ENCODE results near the gene SGCD.

DNA sequence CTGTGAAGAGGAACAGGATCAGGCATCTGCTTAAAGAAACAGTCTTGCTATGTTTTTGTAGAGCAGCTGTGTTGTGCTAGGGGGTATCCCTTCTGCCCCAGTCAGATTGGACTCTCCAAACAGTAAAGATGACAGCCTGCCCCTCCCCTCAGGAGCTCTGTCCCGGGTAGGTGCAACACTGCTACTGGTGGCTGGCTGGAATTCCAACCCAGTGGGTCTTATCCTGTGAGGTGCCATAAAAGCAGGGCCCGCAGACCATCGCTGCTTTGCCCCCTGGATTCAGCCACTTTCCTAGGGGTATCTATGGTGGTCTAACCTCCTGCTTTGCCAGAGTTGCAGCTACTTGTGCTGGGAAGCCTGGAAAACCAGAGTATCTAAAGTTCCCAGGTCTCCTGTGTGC is 408.5 kb downstream of the SGCD start:
- TF ChIP-seq, protein P1, sequence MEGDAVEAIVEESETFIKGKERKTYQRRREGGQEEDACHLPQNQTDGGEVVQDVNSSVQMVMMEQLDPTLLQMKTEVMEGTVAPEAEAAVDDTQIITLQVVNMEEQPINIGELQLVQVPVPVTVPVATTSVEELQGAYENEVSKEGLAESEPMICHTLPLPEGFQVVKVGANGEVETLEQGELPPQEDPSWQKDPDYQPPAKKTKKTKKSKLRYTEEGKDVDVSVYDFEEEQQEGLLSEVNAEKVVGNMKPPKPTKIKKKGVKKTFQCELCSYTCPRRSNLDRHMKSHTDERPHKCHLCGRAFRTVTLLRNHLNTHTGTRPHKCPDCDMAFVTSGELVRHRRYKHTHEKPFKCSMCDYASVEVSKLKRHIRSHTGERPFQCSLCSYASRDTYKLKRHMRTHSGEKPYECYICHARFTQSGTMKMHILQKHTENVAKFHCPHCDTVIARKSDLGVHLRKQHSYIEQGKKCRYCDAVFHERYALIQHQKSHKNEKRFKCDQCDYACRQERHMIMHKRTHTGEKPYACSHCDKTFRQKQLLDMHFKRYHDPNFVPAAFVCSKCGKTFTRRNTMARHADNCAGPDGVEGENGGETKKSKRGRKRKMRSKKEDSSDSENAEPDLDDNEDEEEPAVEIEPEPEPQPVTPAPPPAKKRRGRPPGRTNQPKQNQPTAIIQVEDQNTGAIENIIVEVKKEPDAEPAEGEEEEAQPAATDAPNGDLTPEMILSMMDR (conservative IDR thresholded peaks at IDR 0.05; ENCODE audit: low read depth, low read length): no peak
- TF ChIP-seq POLR2A (IDR thresholded peaks at IDR 0.05; ENCODE audit: low read depth, low read length) (no peak), RCOR1 (IDR thresholded peaks at IDR 0.05; ENCODE audit: insufficient replicate concordance, low read length) (no peak), NFE2L2 (IDR thresholded peaks at IDR 0.05; ENCODE audit: low read depth, low read length) (no peak), SMC3 (IDR thresholded peaks at IDR 0.05; ENCODE audit: low read depth, low read length) (no peak), CEBPB (IDR thresholded peaks at IDR 0.05; ENCODE audit: low read depth, low read length) (no peak), MAFK (IDR thresholded peaks at IDR 0.05; ENCODE audit: low read depth, low read length) (no peak), RAD21 (IDR thresholded peaks at IDR 0.05; ENCODE audit: low read length) (no peak), MXI1 (IDR thresholded peaks at IDR 0.05; ENCODE audit: borderline replicate concordance, low read depth, low read length) (no peak)
- TF ChIP-seq, protein P2, sequence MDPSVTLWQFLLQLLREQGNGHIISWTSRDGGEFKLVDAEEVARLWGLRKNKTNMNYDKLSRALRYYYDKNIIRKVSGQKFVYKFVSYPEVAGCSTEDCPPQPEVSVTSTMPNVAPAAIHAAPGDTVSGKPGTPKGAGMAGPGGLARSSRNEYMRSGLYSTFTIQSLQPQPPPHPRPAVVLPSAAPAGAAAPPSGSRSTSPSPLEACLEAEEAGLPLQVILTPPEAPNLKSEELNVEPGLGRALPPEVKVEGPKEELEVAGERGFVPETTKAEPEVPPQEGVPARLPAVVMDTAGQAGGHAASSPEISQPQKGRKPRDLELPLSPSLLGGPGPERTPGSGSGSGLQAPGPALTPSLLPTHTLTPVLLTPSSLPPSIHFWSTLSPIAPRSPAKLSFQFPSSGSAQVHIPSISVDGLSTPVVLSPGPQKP (IDR thresholded peaks at IDR 0.05; ENCODE audit: borderline replicate concordance, low read depth, low read length): no peak
- TF ChIP-seq, protein P3, sequence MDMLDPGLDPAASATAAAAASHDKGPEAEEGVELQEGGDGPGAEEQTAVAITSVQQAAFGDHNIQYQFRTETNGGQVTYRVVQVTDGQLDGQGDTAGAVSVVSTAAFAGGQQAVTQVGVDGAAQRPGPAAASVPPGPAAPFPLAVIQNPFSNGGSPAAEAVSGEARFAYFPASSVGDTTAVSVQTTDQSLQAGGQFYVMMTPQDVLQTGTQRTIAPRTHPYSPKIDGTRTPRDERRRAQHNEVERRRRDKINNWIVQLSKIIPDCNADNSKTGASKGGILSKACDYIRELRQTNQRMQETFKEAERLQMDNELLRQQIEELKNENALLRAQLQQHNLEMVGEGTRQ (IDR thresholded peaks at IDR 0.05; ENCODE audit: low read depth, low read length): no peak

Data from IMR-90 (cell line).